IMR-90 (cell line): Measurements from ENCODE around the gene BEX3. TPM values are rescaled to one million over a fixed set of nuclear protein-coding genes. Genes with fewer than 3 reads are reported as not detected.

Experiments
- ATAC-seq: fragments of 200-7000 bp; cut with Tn5 transposase; 2 replicates; pipeline ENCODE4 v1.9.1; 2020; ENCODE audit warnings: low read depth, mild to moderate bottlenecking, moderate library complexity
- Bru-seq: library from RNA; stranded (reverse); fragments of 400-500 nt; gene quantifications from one replicate; lab custom pipeline; 2021; lab: Mats Ljungman, UMichigan
- BruChase-seq, 2 experiments: library from RNA; stranded (reverse); fragments of 400-500 nt; gene quantifications; one replicate each; lab custom pipeline; 2021; lab: Mats Ljungman, UMichigan
- BruUV-seq: library from RNA; stranded (reverse); fragments of 400-500 nt; replicated peaks from 2 replicates; lab custom pipeline; 2021; lab: Mats Ljungman, UMichigan
- CTCF ChIA-PET: fragments of 300-600 bp; formaldehyde crosslinking; extraction: SDS; loops from one replicate; lab custom pipeline; 2021; ENCODE audit warnings: antibody characterized with exemption; lab: Yijun Ruan, JAX
- POLR2A ChIA-PET: fragments of 300-600 bp; sonication (Branson Sonifier 250); formaldehyde crosslinking; loops from one replicate; lab custom pipeline; 2022; ENCODE audit warnings: antibody characterized with exemption; ENCODE audit not compliant: unreplicated experiment; lab: Charles Lee
- DNase-seq: peaks from one replicate; pipeline ENCODE4 v3.0.0; 2013
- H2AFZ ChIP-seq: replicated peaks from 2 replicates; pipeline ENCODE3; 2013; ENCODE audit warnings: low read length, mild to moderate bottlenecking; ENCODE audit not compliant: poor library complexity
- H2AK5ac ChIP-seq: 2 replicates; pipeline ENCODE4 v1.6.1; 2013; ENCODE audit warnings: low read depth, low read length, inconsistent platforms
- H2AK9ac ChIP-seq: replicated peaks from 2 replicates; pipeline ENCODE3; 2013; ENCODE audit warnings: mild to moderate bottlenecking, low read depth, low read length, moderate library complexity; ENCODE audit not compliant: poor library complexity
- H2BK120ac ChIP-seq: 2 replicates; pipeline ENCODE4 v1.6.1; 2013; ENCODE audit warnings: low read depth, low read length, inconsistent platforms
- H2BK15ac ChIP-seq: 3 replicates; pipeline ENCODE4 v1.6.1; 2013; ENCODE audit warnings: low read depth, low read length, inconsistent platforms
- H2BK20ac ChIP-seq: 2 replicates; pipeline ENCODE4 v1.6.1; 2013; ENCODE audit warnings: low read depth, mild to moderate bottlenecking, inconsistent platforms, low read length, moderate library complexity
- H2BK5ac ChIP-seq: 2 replicates; pipeline ENCODE4 v1.6.1; 2013; ENCODE audit warnings: mild to moderate bottlenecking, low read depth, low read length, inconsistent platforms; ENCODE audit not compliant: poor library complexity, severe bottlenecking
- H3K14ac ChIP-seq: replicated peaks from 2 replicates; pipeline ENCODE4 v1.6.1; 2013; ENCODE audit warnings: low read depth, low read length, inconsistent platforms
- H3K18ac ChIP-seq: 2 replicates; pipeline ENCODE4 v1.6.1; 2013; ENCODE audit warnings: low read depth, low read length, control low read depth
- H3K23ac ChIP-seq: 2 replicates; pipeline ENCODE4 v1.6.1; 2013; ENCODE audit warnings: low read depth, low read length, inconsistent platforms
- H3K27ac ChIP-seq: 2 replicates; pipeline ENCODE4 v1.5.1; 2013; ENCODE audit warnings: mild to moderate bottlenecking, control low read depth, low read length; ENCODE audit not compliant: insufficient read depth
- H3K27me3 ChIP-seq: 2 replicates; pipeline ENCODE4 v1.6.1; 2013; ENCODE audit warnings: low read length; ENCODE audit not compliant: control insufficient read depth, insufficient read depth
- H3K36me3 ChIP-seq: 2 replicates; pipeline ENCODE4 v1.6.1; 2013; ENCODE audit warnings: low read length, mixed read lengths; ENCODE audit not compliant: control insufficient read depth, insufficient read depth
- H3K4ac ChIP-seq: 2 replicates; pipeline ENCODE4 v1.6.1; 2013; ENCODE audit warnings: low read depth, low read length, inconsistent platforms
- H3K4me1 ChIP-seq: 2 replicates; pipeline ENCODE4 v1.6.1; 2013; ENCODE audit warnings: low read length, mixed read lengths; ENCODE audit not compliant: control insufficient read depth, insufficient read depth
- H3K4me2 ChIP-seq: 2 replicates; pipeline ENCODE4 v1.6.1; 2013; ENCODE audit warnings: low read depth, mild to moderate bottlenecking, control low read depth, low read length, moderate library complexity
- H3K4me3 ChIP-seq: 2 replicates; pipeline ENCODE4 v1.5.1; 2013; ENCODE audit warnings: low read depth, mild to moderate bottlenecking, control low read depth, low read length, moderate library complexity; ENCODE audit not compliant: insufficient read depth
- H3K56ac ChIP-seq: 2 replicates; pipeline ENCODE4 v1.6.1; 2013; ENCODE audit warnings: low read length, inconsistent platforms; ENCODE audit not compliant: insufficient read depth; ENCODE audit errors: extremely low read depth
- H3K79me1 ChIP-seq, 2 experiments: 2 replicates each; pipeline ENCODE4 v1.6.1; 2013; ENCODE audit warnings: low read length in 2 of 2, inconsistent platforms in 1 of 2, low read depth in 1 of 2
- H3K9ac ChIP-seq: 2 replicates; pipeline ENCODE4 v1.6.1; 2013; ENCODE audit warnings: low read depth, low read length, control low read depth
- H3K9me1 ChIP-seq: 2 replicates; pipeline ENCODE4 v1.6.1; 2013; ENCODE audit warnings: low read length, inconsistent platforms; ENCODE audit not compliant: insufficient read depth
- H3K9me3 ChIP-seq: 2 replicates; pipeline ENCODE4 v1.6.1; 2013; ENCODE audit warnings: low read length; ENCODE audit not compliant: control insufficient read depth, insufficient read depth
- H4K20me1 ChIP-seq: 2 replicates; pipeline ENCODE4 v1.6.1; 2013; ENCODE audit warnings: low read length, inconsistent platforms; ENCODE audit not compliant: insufficient read depth
- H4K5ac ChIP-seq: 2 replicates; pipeline ENCODE4 v1.6.1; 2013; ENCODE audit warnings: mild to moderate bottlenecking, low read depth, low read length, control low read depth
- H4K8ac ChIP-seq, 2 experiments: 2 replicates each; pipeline ENCODE4 v1.6.1; 2013; ENCODE audit warnings: low read depth in 2 of 2, low read length in 2 of 2, control low read depth in 1 of 2, inconsistent platforms in 1 of 2
- H4K91ac ChIP-seq: 2 replicates; pipeline ENCODE4 v1.6.1; 2013; ENCODE audit warnings: low read depth, low read length, inconsistent platforms; ENCODE audit not compliant: insufficient read depth
- BHLHE40 ChIP-seq: fragments of 150-350 bp; IDR thresholded peaks from 2 replicates; pipeline ENCODE4 v1.6.1; 2016; ENCODE audit warnings: mild to moderate bottlenecking, low read depth, low read length
- MAFK ChIP-seq: IDR thresholded peaks from 2 replicates; pipeline ENCODE4 v1.6.1; 2012; ENCODE audit warnings: low read depth, low read length, improper control_type of control experiment
- POLR2A ChIP-seq: IDR thresholded peaks from 2 replicates; pipeline ENCODE4 v1.6.1; 2012; ENCODE audit warnings: mild to moderate bottlenecking, low read depth, low read length
- USF2 ChIP-seq: fragments of 150-350 bp; IDR thresholded peaks from 2 replicates; pipeline ENCODE4 v1.6.1; 2017; ENCODE audit warnings: mild to moderate bottlenecking, antibody characterized with exemption, low read length, low read depth
- WGBS, 2 experiments: methylation state at CpG; one replicate each; pipeline versions ENCODE4 v1.1.5 to v1.1.7; 2013; ENCODE audit warnings: missing lambda C conversion rate in 2 of 2; ENCODE audit not compliant: insufficient read length in 1 of 2; ENCODE audit errors: extremely low coverage in 2 of 2; 5-methylcytosine and 5-hydroxymethylcytosine counted together
- dilution Hi-C: fragments of 300-500 bp; cut with HindIII; formaldehyde crosslinking; loops from one replicate; pipeline ENCODE4 v1.14.3; 2018; ENCODE audit warnings: low sequenced_read_pairs; ENCODE audit not compliant: unreplicated experiment
- in situ Hi-C: fragments of 300-500 bp; cut with MboI; formaldehyde crosslinking; loops from 3 replicates; pipeline ENCODE4 v1.14.3; 2019; ENCODE audit warnings: low sequenced_read_pairs, inconsistent platforms, mixed read lengths
- intact Hi-C: fragments of 100-400 bp; cut with micrococcal nuclease; formaldehyde crosslinking; loops from 2 replicates; pipeline ENCODE4 v1.10.0; 2022
- long read RNA-seq: library from polyadenylated mRNA; unstranded; transcript quantifications from one replicate; pipeline ENCODE4 v2.0.0, GENCODE V29; 2021; ENCODE audit not compliant: unreplicated experiment
- polyA plus RNA-seq, 3 experiments: library from polyadenylated mRNA; depleted of rRNA; stranded (reverse); fragments of >200 nt; gene quantifications; 2 replicates each; pipeline ENCODE4 v1.2.3, GENCODE V29; 2012; ENCODE audit warnings: low replicate concordance in 1 of 3
- total RNA-seq: library from RNA; depleted of rRNA; stranded (reverse); fragments of >200 nt; gene quantifications from 2 replicates; pipeline ENCODE4 v1.2.3, GENCODE V29; 2012; rRNA removed

BEX3 gene
- total RNA-seq (114 and 332 TPM in 2 replicates), polyA plus RNA-seq (2012; rRNA removed) (408 and 409 TPM in 2 replicates), Bru-seq, nascent RNA (percentile 99 among the genes with signal in this experiment), BruChase-seq, experiment 1, labeled RNA remaining after a 6-hour chase (percentile 99 among the genes with signal in this experiment), BruChase-seq, experiment 2, labeled RNA remaining after a 2-hour chase (percentile 98 among the genes with signal in this experiment)
- 256 and 272 TPM in 2 replicates for polyA plus RNA-seq (2012; cell fraction: cytosol; rRNA removed)
- 51.3 and 191 TPM in 2 replicates for polyA plus RNA-seq (2012; cell fraction: nucleus; rRNA removed; ENCODE audit: low replicate concordance)
- long read RNA-seq, transcript BEX3-204 (3 exons, 913 nt) = minor isoform, 71 of 395 reads
- long read RNA-seq, transcript BEX3-201 (3 exons, 921 nt) = major isoform, 219 of 395 reads
- long read RNA-seq, transcript BEX3-202 (2 exons, 753 nt) = minor isoform, 5 of 395 reads
- long read RNA-seq, partial matches to known transcripts = 11 of 395 reads
- long read RNA-seq, other reads (novel, unspliced or antisense) = 89 of 395 reads

- Histone ChIP-seq H4K5ac (peak within 1 kb of the TSS; percentile 91), H3K4ac (peak within 1 kb of the TSS; percentile 88), H2BK5ac (peak within 1 kb of the TSS; percentile 89), H3K4me1 (peaks cover 3% of the 10 kb centered on the region), H3K14ac (peak within 1 kb of the TSS; percentile 67), H3K9me1 (no peaks in the 10 kb centered on the region), H3K56ac (peak within 1 kb of the TSS; percentile 87), H3K27ac (peak within 1 kb of the TSS; percentile 99), H2BK20ac (peak within 1 kb of the TSS; percentile 33; the same call in 1 of the 2 replicates), H3K36me3 (peaks cover 7% of the 10 kb centered on the region), H3K79me1 (peaks cover 0 to 8% of the 10 kb centered on the region in 2 experiments; a peak in 2 of 4 replicates), H4K91ac (peak within 1 kb of the TSS; percentile 92), H2AFZ (peak within 1 kb of the TSS; percentile 86), H3K9me3 (no peaks in the 10 kb centered on the region), H3K18ac (peak within 1 kb of the TSS; percentile 97), H3K4me2 (peak within 1 kb of the TSS; percentile 93), H3K4me3 (peak within 1 kb of the TSS; percentile 88), H2BK15ac (peak within 1 kb of the TSS; percentile 74; the same call in 2 of the 3 replicates), H3K27me3 (peaks cover 2% of the 10 kb centered on the region; the same call in 1 of the 2 replicates), H4K20me1 (no peaks in the 10 kb centered on the region), H3K23ac (peak within 1 kb of the TSS; percentile 89), H2AK9ac (peak within 1 kb of the TSS; percentile 96), H2BK120ac (peak within 1 kb of the TSS; percentile 56; the same call in 1 of the 2 replicates), H3K9ac (peak within 1 kb of the TSS; percentile 95), H4K8ac (peak within 1 kb of the TSS; percentile 83 to 97), H2AK5ac (peak within 1 kb of the TSS; percentile 94)
- intact Hi-C loops (no loop called here), in situ Hi-C loops (no loop called here), dilution Hi-C loops (no loop called here)
- ChIA-PET POLR2A (interaction anchor here (0.6 to 1.0 kb wide), 3 partner anchors 8 to 20 kb away, joined by 3 to 4 read pairs (median 3); partner anchors contain the start of gene TCEAL9), CTCF (no interaction called here)
- DNase-seq (peak; percentile 59), ATAC-seq (peak; percentile 72)
- no peak for TF ChIP-seq MAFK
- TF ChIP-seq POLR2A = peak; percentile 80
- TF ChIP-seq USF2 = peak; percentile 92
- TF ChIP-seq BHLHE40 = peak; percentile 80
- 36% methylated on average over 13 of the region's 62 CpGs; no CpG with 5 or more reads in 1 of the 2 experiments for WGBS, 2 experiments
- no TSS peak for BruUV-seq
Measured at GRCh38 chrX:103376118-103376978, at the start of gene BEX3. Gene BEX3, plus strand, starts transcription at chrX:103376538. Its CDS starts 984 bp downstream, at chrX:103377522.
